GM10248 (cell line): ENCODE results near the gene KPNA1.

ENCODE experiments used
- CTCF ChIA-PET: fragments of 300-600 bp; sonication (Branson Sonifier 250); formaldehyde crosslinking; extraction: SDS; loops from one replicate; lab custom pipeline; 2021; ENCODE audit warnings: antibody characterized with exemption; lab: Yijun Ruan, JAX
- POLR2A ChIA-PET: fragments of 350-650 bp; sonication (Branson Sonifier 250); formaldehyde crosslinking; extraction: SDS; loops from one replicate; lab custom pipeline; 2020; ENCODE audit warnings: antibody characterized with exemption; lab: Yijun Ruan, JAX
- DNase-seq: peaks from one replicate; pipeline ENCODE4 v3.0.0; 2012; ENCODE audit errors: extremely low spot score
- CTCF ChIP-seq: IDR thresholded peaks from 2 replicates; pipeline ENCODE4 v1.5.1; 2012; ENCODE audit warnings: mild to moderate bottlenecking, low read depth; ENCODE audit errors: extremely low read depth, missing control alignments, control extremely low read depth

The KPNA1 gene

GRCh38 chr3:122443090-122443489 is 71.6 kb downstream of the KPNA1 start:
- ChIA-PET POLR2A (no interaction called here), CTCF (interaction anchor here (0.7 to 1.0 kb wide), 3 partner anchors 10 to 50 kb away, joined by 4 to 5 read pairs (median 4); no protein-coding TSS in a partner anchor)

GRCh38 chr3:122435950-122436349 is 78.8 kb downstream of the KPNA1 start:
- CTCF ChIA-PET = no interaction called here
- POLR2A ChIA-PET = no interaction called here

More at GRCh38 chr3:122443090-122443489, 71.6 kb downstream of the KPNA1 start:
- TF ChIP-seq CTCF = no peak
- DNase-seq = no peak

GRCh38 chr3:122430371-122430770 is 84.4 kb downstream of the KPNA1 start:
- no peak for DNase-seq
- ChIA-PET CTCF (interaction anchor here (1.0 to 2.4 kb wide), 2 partner anchors 11 to 14 kb away, joined by 3 to 11 read pairs; partner anchors contain the start of gene WDR5B), POLR2A (no interaction called here)
- TF ChIP-seq CTCF = no peak

More at GRCh38 chr3:122435950-122436349, 78.8 kb downstream of the KPNA1 start:
- no peak for TF ChIP-seq CTCF
- DNase-seq = no peak

- ChIA-PET POLR2A (no interaction called here), CTCF (no interaction called here)
- TF ChIP-seq CTCF = no peak
- no peak for DNase-seq
Observed at GRCh38 chr3:122427857-122428471, 86.8 kb downstream of the KPNA1 start.

GRCh38 chr3:122421836-122422235 is 92.9 kb downstream of the KPNA1 start:
- no peak for DNase-seq
- TF ChIP-seq CTCF = no peak
- ChIA-PET POLR2A (no interaction called here), CTCF (no interaction called here)

- no peak for DNase-seq
- ChIA-PET CTCF (interaction anchor here (0.6 kb wide), 1 partner anchor 35 kb away, joined by 3 read pairs; no protein-coding TSS in a partner anchor), POLR2A (interaction anchor here (0.6 kb wide), 1 partner anchor 9 kb away, joined by 5 read pairs; no protein-coding TSS in a partner anchor)
- no peak for TF ChIP-seq CTCF
Observed at GRCh38 chr3:122421101-122421500, 93.6 kb downstream of the KPNA1 start.
